ENCODE measurements around the gene VWA5B1. TPM values are rescaled to one million over a fixed set of nuclear protein-coding genes. Genes with fewer than 3 reads are reported as not detected.

VWA5B1 gene
- total and polyA plus RNA-seq, 2 of the 4 experiments (the other 2 are of a cell fraction): not detected

- CTCF ChIA-PET: no interaction called here
These were observed 29.6 kb upstream of the VWA5B1 start for GRCh38 chr1:20261095-20261494.

More at GRCh38 chr1:20261095-20261494, 29.6 kb upstream of the VWA5B1 start:
- H3K27me3 ChIP-seq (ENCODE audit: control insufficient read depth, insufficient read depth, low read length): peaks cover 5% of the 10 kb centered on the region
- no peak overlapping the region for H2BK120ac ChIP-seq (ENCODE audit: low read depth, low read length)
- H4K20me1 ChIP-seq (ENCODE audit: insufficient read depth, low read length): no peaks in the 10 kb centered on the region
- H2BK15ac ChIP-seq (ENCODE audit: low read depth, low read length): no peak overlapping the region
- in situ Hi-C loops (cut with MboI; ENCODE audit: low sequenced_read_pairs): no loop called here
- H3K27ac ChIP-seq (ENCODE audit: insufficient read depth, low read length): no peak overlapping the region
- no peak overlapping the region for H2BK20ac ChIP-seq (ENCODE audit: low read depth, low read length)
- H3K36me3 ChIP-seq (ENCODE audit: control insufficient read depth, insufficient read depth, low read length): no peaks in the 10 kb centered on the region
- H2AK9ac ChIP-seq (replicated peaks; ENCODE audit: low read depth, low read length, poor library complexity): no peak overlapping the region
- H2AFZ ChIP-seq (replicated peaks; ENCODE audit: low read length, poor library complexity): no peak overlapping the region
- intact Hi-C loops (cut with micrococcal nuclease): no loop called here
- H3K9me3 ChIP-seq (ENCODE audit: control insufficient read depth, insufficient read depth, low read length): no peaks in the 10 kb centered on the region
- H3K4me1 ChIP-seq (ENCODE audit: control insufficient read depth, insufficient read depth, low read length): peaks cover 2% of the 10 kb centered on the region; the same call in 1 of the 2 replicates
- dilution Hi-C loops (cut with HindIII; ENCODE audit: low sequenced_read_pairs, unreplicated experiment): no loop called here
- H3K56ac ChIP-seq (ENCODE audit: extremely low read depth, insufficient read depth, low read length): no peak overlapping the region
- H4K8ac ChIP-seq (ENCODE audit: low read depth in 2 of 2, low read length in 2 of 2): no peak overlapping the region
- H3K4ac ChIP-seq (ENCODE audit: low read depth, low read length): no peak overlapping the region
- no peak overlapping the region for H3K4me3 ChIP-seq (ENCODE audit: insufficient read depth, low read depth, low read length)
- no peaks in the 10 kb centered on the region for H3K9me1 ChIP-seq (ENCODE audit: insufficient read depth, low read length)
- H3K9ac ChIP-seq (ENCODE audit: low read depth, low read length): no peak overlapping the region
- TF ChIP-seq MAFK (IDR thresholded peaks at IDR 0.05; ENCODE audit: low read depth, low read length): no peak
- TF ChIP-seq, protein P1, sequence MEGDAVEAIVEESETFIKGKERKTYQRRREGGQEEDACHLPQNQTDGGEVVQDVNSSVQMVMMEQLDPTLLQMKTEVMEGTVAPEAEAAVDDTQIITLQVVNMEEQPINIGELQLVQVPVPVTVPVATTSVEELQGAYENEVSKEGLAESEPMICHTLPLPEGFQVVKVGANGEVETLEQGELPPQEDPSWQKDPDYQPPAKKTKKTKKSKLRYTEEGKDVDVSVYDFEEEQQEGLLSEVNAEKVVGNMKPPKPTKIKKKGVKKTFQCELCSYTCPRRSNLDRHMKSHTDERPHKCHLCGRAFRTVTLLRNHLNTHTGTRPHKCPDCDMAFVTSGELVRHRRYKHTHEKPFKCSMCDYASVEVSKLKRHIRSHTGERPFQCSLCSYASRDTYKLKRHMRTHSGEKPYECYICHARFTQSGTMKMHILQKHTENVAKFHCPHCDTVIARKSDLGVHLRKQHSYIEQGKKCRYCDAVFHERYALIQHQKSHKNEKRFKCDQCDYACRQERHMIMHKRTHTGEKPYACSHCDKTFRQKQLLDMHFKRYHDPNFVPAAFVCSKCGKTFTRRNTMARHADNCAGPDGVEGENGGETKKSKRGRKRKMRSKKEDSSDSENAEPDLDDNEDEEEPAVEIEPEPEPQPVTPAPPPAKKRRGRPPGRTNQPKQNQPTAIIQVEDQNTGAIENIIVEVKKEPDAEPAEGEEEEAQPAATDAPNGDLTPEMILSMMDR (conservative IDR thresholded peaks at IDR 0.05; ENCODE audit: low read depth, low read length): no peak
- ATAC-seq (ENCODE audit: low read depth) (no peak), DNase-seq (no peak)
- BruUV-seq (replicated peaks): no TSS peak
- no peak overlapping the region for H3K23ac ChIP-seq (ENCODE audit: low read depth, low read length)
- H3K79me1 ChIP-seq (ENCODE audit: low read depth in 1 of 2, low read length in 2 of 2): no peaks in the 10 kb centered on the region
- H4K91ac ChIP-seq (ENCODE audit: insufficient read depth, low read depth, low read length): no peak overlapping the region
- no CpG with 5 or more reads among the region's 5 CpGs for WGBS, 2 experiments (ENCODE audit: extremely low coverage in 2 of 2, insufficient read length in 1 of 2)
- no peak overlapping the region for H3K4me2 ChIP-seq (ENCODE audit: low read depth, low read length)
- no peak overlapping the region for H2AK5ac ChIP-seq (ENCODE audit: low read depth, low read length)
- H3K18ac ChIP-seq (ENCODE audit: low read depth, low read length): no peak overlapping the region
- no peak overlapping the region for H4K5ac ChIP-seq (ENCODE audit: low read depth, low read length)
- no peak overlapping the region for H3K14ac ChIP-seq (replicated peaks; ENCODE audit: low read depth, low read length)
- H2BK5ac ChIP-seq (ENCODE audit: low read depth, low read length, poor library complexity, severe bottlenecking): no peak overlapping the region
- POLR2A ChIA-PET (ENCODE audit: unreplicated experiment): no interaction called here

Data from IMR-90 (cell line).